ENCODE results near the gene ADAMTS17.

DNA sequence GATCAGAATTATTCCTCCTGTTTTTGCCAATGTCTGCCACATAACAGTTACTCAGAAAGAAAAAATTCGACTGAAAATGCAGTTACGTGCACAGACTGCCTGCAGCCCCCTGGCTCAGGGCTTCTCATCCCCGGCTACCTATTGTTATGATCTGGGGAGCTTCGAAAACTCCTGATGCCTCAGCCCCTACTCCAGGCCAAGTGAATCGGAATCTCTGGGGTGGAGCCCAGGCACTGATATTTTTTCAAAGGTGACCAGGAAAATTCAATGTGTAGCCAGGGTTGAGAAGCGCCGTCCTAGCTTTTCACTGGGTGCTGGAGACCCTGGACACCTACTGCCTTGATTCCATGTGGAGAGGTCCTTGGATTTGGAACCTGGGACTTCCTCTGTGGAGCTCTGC is 8.5 kb downstream of the ADAMTS17 start:
- TF ChIP-seq, protein P1, sequence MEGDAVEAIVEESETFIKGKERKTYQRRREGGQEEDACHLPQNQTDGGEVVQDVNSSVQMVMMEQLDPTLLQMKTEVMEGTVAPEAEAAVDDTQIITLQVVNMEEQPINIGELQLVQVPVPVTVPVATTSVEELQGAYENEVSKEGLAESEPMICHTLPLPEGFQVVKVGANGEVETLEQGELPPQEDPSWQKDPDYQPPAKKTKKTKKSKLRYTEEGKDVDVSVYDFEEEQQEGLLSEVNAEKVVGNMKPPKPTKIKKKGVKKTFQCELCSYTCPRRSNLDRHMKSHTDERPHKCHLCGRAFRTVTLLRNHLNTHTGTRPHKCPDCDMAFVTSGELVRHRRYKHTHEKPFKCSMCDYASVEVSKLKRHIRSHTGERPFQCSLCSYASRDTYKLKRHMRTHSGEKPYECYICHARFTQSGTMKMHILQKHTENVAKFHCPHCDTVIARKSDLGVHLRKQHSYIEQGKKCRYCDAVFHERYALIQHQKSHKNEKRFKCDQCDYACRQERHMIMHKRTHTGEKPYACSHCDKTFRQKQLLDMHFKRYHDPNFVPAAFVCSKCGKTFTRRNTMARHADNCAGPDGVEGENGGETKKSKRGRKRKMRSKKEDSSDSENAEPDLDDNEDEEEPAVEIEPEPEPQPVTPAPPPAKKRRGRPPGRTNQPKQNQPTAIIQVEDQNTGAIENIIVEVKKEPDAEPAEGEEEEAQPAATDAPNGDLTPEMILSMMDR (IDR thresholded peaks at IDR 0.05; ENCODE audit: low read depth, low read length, poor library complexity, severe bottlenecking) = no peak
- TF ChIP-seq EZH2phosphoT487 (IDR thresholded peaks at IDR 0.05; ENCODE audit: borderline replicate concordance, low read length) = no peak

Measured in DOHH2 (cell line).